DMS 273 (cell line): ENCODE results near the gene GGT5.
"Not testable (repeated sequence)": the region's sequence is repeated elsewhere in the genome, so short reads cannot be mapped to it uniquely, and the experiment has no call there.

Experiments
- DNase-seq: peaks from one replicate; lab custom pipeline; 2025; ENCODE audit not compliant: unreplicated experiment; lab: John Stamatoyannopoulos, UW

GGT5 gene

DNA sequence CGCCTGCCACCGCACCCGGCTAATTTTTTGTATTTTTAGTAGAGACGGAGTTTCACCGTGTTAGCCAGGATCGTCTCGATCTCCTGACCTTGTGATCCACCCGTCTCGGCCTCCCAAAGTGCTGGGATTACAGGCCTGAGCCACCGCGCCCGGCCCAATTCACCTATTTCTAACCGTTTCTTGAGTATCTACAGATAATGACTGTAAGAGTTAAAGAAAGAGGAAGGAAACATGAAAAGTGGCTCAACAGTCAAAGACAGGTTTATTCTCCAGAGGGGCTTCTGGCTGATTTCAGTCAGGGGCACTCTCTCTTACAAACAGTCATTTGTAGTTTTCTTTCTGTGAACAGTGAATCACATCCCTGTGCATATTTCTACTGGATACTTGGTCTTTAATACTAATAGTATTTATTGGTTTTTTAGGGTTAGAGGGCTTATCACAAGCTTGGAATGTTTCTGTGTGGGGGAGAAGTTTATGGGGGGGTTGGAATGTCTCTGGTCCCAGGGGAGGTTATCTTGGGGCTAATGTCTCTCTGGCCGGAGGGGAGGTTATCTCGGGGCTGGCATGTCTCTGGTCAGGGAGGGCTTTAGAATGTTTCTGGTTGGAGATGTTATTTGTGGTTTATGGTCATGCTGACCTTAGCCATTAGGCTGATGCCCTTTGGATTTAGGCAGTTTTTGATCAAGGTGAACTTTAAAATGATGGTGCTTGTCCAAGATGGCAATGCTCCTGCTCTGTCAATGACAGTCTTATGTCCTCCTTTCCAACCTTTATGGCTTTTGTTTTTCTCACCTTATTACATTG is 38.2 kb downstream of the GGT5 start:
- DNase-seq, result not testable (repeated sequence)

DNA sequence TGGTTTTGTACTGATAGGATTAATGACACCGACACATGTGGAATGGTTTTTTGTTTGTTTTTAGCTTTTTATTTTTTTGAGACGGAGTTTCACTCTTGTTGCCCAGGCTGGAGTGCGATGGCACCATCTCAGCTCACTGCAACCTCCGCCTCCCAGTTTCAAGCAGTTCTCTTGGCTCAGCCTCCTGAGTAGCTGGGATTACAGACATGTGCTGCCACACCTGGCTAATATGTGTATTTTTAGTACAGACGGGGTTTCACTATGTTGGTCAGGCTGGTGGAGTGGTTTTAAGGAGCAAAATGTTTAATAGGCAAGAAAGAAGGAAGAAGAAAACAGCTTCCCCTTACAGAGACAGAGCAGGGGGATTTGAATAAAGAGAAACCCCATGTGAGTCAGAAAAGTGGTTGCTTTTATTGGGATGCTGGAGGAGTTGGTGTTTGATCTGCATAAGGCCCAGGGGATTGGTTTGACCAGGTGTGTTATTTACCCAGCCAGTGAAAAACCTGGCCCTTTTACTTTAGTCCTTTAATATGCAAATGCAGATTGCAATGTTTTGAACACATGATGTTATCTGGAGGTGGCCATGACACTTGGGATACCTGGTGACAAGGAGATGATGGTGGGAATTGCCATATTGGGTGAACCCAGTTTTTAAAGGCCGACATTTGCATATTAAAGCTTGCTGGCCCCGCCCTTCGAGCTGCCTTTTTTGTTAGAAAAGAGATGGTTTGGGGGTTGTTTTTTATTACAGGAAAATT is 39.3 kb downstream of the GGT5 start:
- no peak for DNase-seq

DNA sequence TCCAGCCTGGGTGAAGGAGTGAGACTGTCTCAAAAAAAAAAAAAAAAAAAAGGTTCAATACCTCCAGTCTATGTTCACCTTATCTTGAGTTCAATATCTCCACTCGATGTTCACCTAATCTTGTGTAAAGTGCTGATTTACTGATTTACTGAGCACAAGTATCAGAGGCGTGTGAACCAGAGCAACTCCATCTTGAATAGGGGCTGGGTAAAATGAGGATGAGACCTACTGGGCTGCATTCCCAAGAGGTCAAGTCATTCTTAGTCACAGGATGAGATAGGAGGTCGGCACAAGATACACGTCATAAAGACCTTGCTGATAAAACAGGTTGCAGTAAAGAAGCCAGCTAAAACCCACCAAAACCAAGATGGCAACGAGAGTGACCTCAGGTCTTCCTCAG is 41.0 kb downstream of the GGT5 start:
- not testable (repeated sequence) for DNase-seq

DNA sequence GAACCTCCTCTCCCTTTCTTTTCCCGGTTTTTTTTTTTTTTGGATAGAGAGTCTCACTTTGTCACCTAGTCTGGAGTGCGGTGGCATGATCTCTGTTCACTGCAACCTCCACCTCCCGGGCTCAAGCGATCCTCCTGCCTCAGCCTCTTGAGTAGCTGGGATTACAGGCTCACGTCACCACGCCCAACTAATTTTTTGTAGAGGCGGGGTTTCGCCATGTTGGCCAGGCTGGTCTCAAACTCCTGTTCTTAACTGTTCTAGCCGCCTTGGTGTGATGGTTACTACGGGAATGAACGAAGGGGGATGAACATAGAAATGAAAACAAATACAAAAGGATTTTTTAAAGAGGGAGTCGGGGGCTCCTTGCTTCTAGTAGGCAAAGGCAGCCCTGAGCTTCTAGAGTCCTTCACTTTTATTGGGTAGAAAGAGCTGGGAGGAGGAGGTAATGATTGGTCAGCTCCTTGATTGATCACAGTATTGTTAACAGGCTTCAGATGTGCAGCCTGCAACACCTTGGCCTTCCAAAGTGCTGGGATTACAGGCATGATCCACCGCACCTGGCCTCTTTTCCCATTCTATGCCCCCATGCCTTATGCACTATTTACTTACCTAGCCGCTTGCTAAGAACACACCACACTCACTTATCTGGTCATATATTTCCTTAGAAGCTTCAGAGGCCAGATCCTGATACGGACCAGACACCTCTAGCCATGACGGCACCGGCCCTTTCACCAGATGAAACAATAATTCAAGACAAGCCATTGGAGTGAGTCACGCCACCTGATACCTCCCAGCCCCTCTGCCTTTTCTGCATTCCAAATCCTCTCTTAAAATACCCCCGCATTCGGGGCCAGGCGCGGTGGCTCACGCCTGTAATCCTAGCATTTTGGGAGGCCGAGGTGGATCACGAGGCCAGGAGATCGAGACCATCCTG is 42.9 kb downstream of the GGT5 start:
- no peak for DNase-seq

DNA sequence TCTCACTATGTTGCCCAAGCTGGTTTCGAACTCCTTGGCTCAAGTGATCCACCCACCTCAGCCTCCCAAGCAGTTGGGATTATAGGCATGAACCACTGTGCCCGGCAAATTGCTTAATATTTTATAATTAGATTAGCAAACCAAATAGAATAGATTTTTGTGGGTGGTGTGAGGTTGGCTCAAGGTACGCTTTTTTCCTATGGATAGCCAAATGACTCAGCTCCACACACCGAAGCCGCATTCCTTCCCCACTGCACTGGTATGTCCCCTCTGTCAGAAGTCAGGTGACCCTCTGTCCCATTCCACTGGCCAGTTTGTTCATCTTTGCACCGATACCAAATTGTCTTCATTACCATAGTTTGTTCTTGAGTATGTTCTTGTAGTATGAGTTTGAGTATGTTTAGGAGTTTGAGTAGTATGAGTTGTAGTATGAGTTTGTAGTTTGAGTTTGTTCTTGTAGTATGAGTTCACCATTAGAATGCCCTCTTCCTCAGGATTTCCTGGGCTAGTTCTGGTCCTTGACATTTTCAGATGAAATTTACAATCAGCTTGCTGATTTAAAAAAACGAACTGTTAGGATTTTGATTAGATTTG is 44.2 kb downstream of the GGT5 start:
- DNase-seq, result no peak

DNA sequence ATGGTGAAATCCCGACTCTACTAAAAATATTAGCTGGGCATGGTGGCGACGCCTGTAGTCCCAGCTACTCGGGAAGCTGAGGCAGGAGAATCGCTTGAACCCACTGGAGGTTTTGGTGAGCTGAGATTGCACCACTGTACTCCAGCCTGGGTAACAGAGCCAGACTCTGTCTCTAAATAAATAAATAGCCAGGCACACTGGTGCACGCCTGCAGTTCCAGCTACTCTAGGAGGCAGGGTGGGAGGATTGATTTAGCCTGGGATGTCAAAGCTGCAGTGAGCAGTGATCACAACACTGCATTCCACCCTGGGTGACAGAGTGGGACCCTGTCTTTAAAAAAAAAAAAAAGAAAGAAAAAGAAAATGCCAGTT is 46.2 kb downstream of the GGT5 start:
- no peak for DNase-seq

DNA sequence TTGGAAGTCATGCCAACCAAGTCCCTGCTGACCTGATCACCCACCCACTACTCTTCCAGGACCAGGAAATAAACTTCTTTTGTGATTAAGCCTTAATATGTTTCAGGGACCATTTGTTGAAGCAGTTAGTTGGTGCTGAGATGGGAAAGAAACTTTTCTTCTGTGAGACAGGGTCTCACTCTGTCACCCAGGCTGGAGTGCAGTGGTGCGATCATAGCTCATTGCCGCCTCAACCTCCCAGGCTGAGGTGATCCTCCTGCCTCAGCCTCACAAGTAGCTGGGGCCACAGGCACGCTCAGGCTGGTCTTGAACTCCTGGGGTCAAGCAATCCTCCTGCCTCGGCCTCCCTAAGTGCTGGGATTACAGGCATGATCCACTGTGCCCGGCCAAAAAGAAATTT is 53.0 kb downstream of the GGT5 start:
- no peak for DNase-seq

DNA sequence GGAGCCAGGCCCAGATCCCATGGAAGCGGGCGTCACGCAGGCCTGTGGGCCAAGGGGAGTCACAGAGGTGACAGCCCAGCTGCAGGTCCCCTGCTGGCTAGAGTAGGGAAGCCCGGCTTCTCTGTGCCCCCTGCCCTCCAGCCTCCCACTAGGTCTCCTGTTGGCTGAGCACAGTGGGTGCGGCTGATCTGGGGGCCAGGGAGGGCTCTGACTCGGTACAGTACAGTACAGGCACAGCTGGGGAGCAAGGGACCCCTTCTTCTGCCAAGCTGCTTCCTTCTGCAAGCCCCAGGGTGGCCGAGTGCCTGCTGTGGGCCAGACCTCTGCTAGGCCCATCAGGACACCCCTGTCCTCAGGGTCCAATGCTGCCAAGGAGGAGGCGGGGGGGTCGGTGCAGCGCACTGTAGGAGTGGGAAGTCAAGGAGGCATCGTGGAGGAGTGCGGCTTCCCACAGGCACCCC is 53.5 kb downstream of the GGT5 start:
- no peak for DNase-seq

DNA sequence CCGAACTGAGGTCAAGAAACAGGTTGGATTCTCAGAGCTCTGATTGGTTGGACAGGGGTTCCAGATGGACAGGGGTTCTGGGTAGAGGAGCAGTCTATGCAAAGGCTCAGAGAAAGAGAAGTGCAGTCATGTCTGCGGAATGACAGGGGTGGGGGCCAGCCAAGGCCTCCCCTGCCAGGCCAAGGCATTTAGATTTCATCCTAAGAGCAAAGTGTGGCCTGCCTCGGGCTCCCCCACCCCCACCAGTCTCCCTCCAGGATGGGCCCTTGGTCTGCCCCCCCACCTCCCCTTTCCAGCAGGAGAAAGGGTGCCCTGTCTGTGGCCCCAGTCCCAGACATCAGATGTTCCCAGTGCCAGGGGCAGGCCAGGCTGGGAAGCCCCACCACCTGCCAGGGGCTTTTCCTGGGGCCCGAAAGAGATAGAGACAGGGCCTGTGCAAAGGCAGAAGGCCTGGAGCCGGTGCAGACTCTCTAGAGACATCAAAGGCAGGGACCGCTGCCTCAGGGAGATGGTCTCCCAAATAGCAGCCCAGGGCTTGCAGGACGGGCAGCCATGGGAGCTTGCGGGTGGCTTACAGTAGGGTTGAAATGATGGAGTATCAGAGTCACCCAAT is 54.2 kb downstream of the GGT5 start:
- DNase-seq, result peak; percentile 18

DNA sequence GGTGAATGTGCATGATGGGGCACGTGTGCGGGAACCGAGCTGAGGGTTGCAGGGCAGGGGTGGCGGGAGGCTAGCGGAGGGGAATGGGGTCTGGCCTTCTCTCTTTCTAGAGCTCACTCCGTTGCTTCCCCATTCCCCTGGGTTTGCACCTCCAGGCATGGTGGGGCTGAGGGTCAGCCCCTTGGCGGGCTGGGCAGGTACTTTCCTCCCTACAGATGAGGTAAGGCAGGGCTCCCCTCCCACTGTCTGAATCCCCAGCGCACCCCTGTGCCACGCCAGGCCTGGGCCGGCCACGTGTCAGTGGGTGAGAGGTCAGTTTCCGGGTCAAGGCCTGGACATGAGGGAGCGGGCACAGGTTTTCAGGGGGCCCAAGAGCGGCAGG is 54.7 kb downstream of the GGT5 start:
- no peak for DNase-seq

DNA sequence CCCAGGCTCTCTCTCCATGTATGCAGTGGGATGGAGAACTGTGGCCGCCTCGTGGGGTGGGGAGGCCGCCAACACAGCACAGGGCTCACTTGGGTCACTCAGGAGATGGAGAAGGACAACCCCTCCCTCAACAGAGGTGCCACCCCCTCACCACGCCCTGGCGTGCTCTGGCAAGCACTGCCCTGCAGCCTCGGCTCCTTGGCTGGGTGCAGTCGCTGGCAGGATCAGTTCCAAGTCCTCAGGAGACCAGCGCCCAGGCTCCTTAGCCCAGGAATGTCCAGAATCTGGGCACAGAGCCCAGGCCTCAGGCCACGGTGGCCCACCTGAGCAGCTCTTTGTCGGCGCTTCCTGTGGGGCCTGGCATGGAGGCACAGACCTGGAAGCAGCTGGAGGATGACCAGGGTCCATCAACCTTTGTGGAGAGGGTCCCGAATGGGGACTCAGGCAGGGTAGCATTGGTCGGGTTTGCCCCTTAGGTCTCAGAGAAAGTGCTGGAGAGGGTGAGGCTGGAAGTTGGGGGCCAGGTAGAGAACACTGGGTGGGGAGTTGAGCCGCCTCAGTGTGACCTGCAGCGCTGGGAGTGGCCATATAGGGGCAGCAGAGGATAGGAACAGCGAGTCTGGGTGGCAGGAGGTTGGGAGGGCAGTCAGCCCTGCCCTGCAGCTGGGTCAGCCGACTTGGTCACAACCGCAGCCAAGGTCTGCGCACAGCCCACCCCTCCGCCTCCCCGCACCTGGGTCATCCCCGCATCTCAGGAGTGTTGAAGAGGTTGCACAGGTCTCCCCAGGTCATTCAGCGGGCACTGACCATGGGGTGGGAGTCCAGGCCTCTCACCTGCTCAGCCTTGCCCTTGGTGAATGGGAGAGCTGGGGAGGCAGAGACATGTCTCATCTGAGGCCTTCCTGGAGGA is 55.4 kb downstream of the GGT5 start:
- DNase-seq, result peak; percentile 54

DNA sequence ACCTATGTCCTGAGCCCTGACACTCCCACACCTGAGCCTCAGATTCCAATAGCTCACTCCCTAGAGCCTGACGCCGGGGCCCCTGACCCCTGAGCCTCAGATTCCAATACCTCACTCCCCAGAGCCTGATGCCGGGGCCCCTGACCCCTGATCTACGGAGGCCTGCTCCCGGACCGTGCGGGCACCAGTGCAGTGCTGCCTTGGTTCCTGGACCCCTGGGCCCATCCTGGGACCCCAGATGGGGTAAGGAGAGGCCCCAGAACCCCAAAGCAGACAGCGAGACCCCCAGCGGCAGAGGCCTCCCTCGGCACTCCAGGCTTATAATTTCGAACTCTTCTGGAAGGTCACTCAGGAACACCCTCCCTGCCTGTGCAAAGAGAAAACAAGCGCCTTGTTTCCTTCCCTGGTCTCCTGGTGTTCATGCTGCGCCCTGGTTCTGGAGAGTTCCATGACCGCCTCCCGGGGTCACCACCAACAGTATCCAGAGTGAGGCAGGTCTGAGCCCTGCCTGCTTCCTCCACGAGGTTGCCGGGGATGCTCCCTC is 56.1 kb downstream of the GGT5 start:
- no peak for DNase-seq

DNA sequence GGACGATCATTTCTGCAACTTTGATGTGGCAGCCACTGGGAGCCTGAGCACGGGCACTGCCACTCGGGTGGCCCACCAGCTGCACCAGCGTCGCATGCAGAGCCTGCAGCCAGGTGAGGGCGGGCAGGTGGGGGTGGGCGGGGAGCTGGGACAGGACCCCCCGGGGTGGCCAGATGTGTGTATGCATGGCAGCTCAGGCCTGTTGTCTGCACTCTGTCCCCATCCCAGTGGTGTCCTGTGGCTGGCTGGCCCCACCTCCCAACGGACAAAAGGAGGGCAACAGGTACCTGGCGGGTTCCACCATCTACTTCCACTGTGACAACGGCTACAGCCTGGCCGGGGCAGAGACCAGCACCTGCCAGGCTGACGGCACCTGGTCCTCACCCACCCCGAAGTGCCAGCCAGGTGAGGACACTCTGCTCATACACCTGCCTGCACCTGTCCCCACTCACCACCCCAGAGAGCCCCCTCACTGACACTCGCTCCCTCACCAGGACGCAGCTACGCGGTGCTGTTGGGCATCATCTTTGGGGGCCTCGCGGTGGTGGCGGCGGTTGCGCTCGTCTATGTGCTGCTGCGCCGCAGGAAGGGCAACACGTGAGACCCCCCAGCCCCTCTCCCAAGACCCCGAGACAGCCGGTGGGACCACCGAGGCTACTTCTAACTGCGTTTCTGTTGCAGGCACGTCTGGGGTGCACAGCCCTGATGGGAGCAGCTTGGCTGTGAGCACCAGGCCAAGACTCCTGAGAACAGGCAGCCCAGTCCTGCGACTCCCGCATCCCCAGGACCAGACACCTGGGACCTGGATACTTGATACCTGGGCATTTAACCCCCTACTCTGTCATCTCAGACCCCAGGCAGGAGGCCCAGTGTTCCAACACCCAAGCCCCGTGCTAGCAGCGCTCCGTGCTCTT is 56.9 kb downstream of the GGT5 start:
- no peak for DNase-seq

DNA sequence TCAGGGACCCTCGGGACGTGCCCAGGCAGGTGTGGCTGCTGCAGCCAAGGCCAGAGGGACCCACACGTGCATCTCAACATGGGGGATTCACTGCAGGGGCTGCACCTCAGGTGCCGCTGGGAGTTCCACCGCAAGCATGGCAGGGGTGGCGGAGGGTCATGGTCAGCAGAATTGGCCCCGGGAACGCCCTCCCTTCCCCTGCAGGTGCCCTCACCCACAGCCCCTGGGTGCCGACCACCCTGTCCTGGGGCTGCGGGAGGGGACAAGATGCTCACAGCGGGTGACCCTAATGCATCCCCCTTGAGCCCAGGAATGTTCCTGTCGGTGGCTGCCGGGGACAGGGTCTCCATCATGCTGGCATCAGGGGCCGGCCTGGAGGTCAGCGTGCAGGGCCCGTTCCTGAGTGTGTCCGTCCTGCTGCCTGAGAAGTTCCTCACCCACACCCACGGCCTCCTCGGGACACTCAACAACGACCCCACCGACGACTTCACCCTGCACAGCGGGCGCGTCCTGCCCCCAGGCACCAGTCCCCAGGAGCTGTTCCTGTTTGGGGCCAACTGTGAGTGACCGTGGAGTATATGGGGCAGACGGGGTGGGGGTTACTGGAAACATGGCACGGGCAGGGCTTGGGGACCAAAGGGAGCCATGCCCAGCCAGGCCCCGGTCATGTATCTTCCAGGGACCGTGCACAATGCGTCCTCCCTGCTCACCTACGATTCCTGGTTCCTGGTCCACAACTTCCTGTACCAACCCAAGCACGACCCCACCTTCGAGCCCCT is 57.8 kb downstream of the GGT5 start:
- no peak for DNase-seq

DNA sequence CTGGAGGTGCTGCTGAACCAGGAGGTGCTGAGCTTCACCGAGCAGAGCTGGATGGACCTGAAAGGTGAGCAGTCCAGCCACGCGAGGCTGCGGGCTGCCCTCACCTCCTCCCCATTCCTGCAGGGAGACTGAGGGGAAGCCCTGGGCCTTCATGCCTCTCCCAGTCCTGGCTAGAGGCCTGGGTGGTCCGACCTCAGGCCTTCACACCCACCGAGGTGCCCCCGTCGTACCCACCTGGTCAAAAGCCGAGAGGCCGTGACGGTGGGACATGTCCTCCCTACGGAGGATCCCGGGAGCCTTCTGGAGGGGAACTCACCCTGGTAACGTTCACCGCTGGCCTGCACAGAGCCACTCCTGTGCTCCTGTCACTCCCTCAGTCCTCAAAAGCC is 58.5 kb downstream of the GGT5 start:
- DNase-seq, result peak; percentile 12

DNA sequence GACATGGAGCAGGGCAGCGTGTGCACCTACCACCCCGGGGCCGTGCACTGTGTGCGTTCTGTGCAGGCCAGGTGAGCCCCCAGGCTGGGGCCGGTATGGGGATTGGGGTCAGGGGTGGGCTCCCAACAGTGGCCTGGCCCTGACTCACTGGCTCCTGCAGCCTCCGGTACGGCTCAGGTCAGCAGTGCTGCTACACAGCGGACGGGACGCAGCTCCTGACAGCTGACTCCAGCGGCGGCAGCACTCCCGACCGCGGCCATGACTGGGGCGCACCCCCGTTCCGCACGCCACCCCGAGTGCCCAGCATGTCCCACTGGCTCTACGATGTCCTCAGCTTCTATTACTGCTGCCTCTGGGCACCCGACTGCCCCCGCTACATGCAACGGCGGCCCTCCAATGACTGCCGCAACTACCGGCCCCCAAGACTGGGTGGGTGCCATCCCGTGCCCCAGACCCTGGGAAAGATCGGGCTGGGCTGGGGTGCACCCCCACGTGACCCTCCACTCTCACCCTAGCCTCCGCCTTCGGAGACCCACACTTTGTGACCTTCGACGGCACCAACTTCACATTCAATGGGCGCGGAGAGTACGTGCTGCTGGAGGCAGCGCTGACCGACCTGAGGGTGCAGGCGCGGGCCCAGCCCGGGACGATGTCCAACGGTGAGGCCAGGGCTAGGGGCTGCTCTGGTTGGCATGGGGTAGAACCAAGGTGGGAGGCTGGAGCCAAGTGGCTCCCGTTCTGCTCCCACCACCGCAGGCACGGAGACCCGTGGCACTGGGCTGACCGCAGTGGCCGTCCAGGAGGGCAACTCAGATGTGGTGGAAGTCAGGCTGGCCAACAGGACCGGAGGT is 59.2 kb downstream of the GGT5 start:
- DNase-seq, result no peak
